GM18507 (cell line): ENCODE results near the gene THADA.
"Not testable (repeated sequence)": the region's sequence is repeated elsewhere in the genome, so short reads cannot be mapped to it uniquely, and the experiment has no call there.

Experiments
- DNase-seq: peaks from one replicate; pipeline ENCODE4 v3.0.0; 2011; ENCODE audit warnings: low read depth; ENCODE audit not compliant: insufficient read length; ENCODE audit errors: extremely low spot score
- FAIRE-seq: peaks from 2 replicates; lab custom pipeline; 2011; peaks lifted over from hg19 to GRCh38; lab: Jason Lieb, UNC

Gene THADA

GRCh38 chr2:43595603-43596412 lies at the start of gene THADA:
Gene THADA, minus strand, starts transcription at chr2:43596038. Its CDS starts 3,646 bp downstream, at chr2:43592392.
- FAIRE-seq (peak; percentile 99), DNase-seq (peak; percentile 94)

- no peak for FAIRE-seq
- DNase-seq = no peak
Measured at GRCh38 chr2:43643680-43644079, 47.8 kb upstream of the THADA start.

- DNase-seq (no peak), FAIRE-seq (no peak)
Measured at GRCh38 chr2:43642363-43642762, 46.5 kb upstream of the THADA start.

- FAIRE-seq = peak; percentile 77
Measured at GRCh38 chr2:43637030-43637803, 41.4 kb upstream of the THADA start, which contains the start of gene PLEKHH2. Gene PLEKHH2, plus strand, starts transcription at chr2:43637260. Its CDS starts 7,414 bp downstream, at chr2:43644674.

GRCh38 chr2:43636621-43637020 lies 40.8 kb upstream of the THADA start:
- DNase-seq (no peak), FAIRE-seq (no peak)

More at GRCh38 chr2:43637030-43637803, 41.4 kb upstream of the THADA start, which contains the start of gene PLEKHH2:
- DNase-seq = peak; percentile 89

GRCh38 chr2:43636153-43636552 lies 40.3 kb upstream of the THADA start:
- not testable (repeated sequence) for FAIRE-seq, DNase-seq

GRCh38 chr2:43634604-43635306 lies 38.9 kb upstream of the THADA start:
- FAIRE-seq = no peak
- DNase-seq = no peak

- FAIRE-seq = no peak
- DNase-seq = no peak
Measured at GRCh38 chr2:43631618-43632317, 35.9 kb upstream of the THADA start.

GRCh38 chr2:43622931-43623451 lies 27.2 kb upstream of the THADA start:
- no peak for DNase-seq
- FAIRE-seq = no peak

GRCh38 chr2:43619511-43619910 lies 23.7 kb upstream of the THADA start:
- FAIRE-seq = no peak
- DNase-seq = no peak

- no peak for DNase-seq
- FAIRE-seq = no peak
Measured at GRCh38 chr2:43616967-43617680, 21.3 kb upstream of the THADA start.

- DNase-seq = no peak
- no peak for FAIRE-seq
Measured at GRCh38 chr2:43612944-43613343, 17.1 kb upstream of the THADA start.

- peak; percentile 82 for FAIRE-seq
- no peak for DNase-seq
Measured at GRCh38 chr2:43611987-43612894, 16.4 kb upstream of the THADA start.

- FAIRE-seq (no peak), DNase-seq (no peak)
Measured at GRCh38 chr2:43610361-43610760, 14.5 kb upstream of the THADA start.

GRCh38 chr2:43609290-43609918 lies 13.6 kb upstream of the THADA start:
- DNase-seq = no peak
- peak; percentile 75 for FAIRE-seq

GRCh38 chr2:43605851-43606250 lies 10.0 kb upstream of the THADA start:
- DNase-seq = no peak
- no peak for FAIRE-seq

GRCh38 chr2:43605079-43605655 lies 9.3 kb upstream of the THADA start:
- peak; percentile 20 for DNase-seq
- peak; percentile 45 for FAIRE-seq
